Pancreas (tissue), 10 donors: ENCODE measurements around the gene APOBEC3C. TPM values are rescaled to one million over a fixed set of nuclear protein-coding genes. Genes with fewer than 3 reads are reported as not detected.
"Not testable (repeated sequence)": the region's sequence is repeated elsewhere in the genome, so short reads cannot be mapped to it uniquely, and the experiment has no call there.

Experiments
- ATAC-seq, 4 donors: fragments of 200-7000 bp; cut with Tn5 transposase; one replicate each; pipeline versions ENCODE4 v1.8.0 to v1.9.1; 2020; ENCODE audit warnings: mild to moderate bottlenecking in 4 of 4, moderate library complexity in 4 of 4
- DNase-seq, 6 donors: peaks; one replicate each; pipeline ENCODE4 v3.0.0-alpha.2; 2020
- FAIRE-seq: peaks from 2 replicates; lab custom pipeline; 2012; peaks lifted over from hg19 to GRCh38; lab: Jason Lieb, UNC
- H3K27ac ChIP-seq, 4 donors: fragments of 200-600 bp; sonication (generic); 1 replicate in 3 of 4; 2 replicates in 1 of 4; pipeline versions ENCODE4 v1.5.0 to v1.8.0; 2020
- H3K27me3 ChIP-seq, 4 donors: fragments of 200-600 bp; one replicate each; pipeline ENCODE4 v1.8.0; 2021
- H3K36me3 ChIP-seq, 3 donors: fragments of 200-600 bp; sonication (generic) in 1 of 3; one replicate each; pipeline versions ENCODE4 v1.5.0 to v1.8.0; 2020 to 2021
- H3K4me1 ChIP-seq, 3 donors: fragments of 200-600 bp; one replicate each; pipeline ENCODE4 v1.8.0; 2021
- H3K4me3 ChIP-seq, 4 donors: fragments of 200-600 bp; sonication (generic) in 2 of 4; one replicate each; pipeline versions ENCODE4 v1.5.0 to v1.8.0; 2020 to 2021
- H3K9me3 ChIP-seq, 4 donors: fragments of 200-600 bp; one replicate each; pipeline ENCODE4 v1.8.0; 2021
- WGBS, 2 donors: extraction: QIAGEN DNeasy Blood & Tissue Kit; methylation state at CpG; one replicate each; pipeline ENCODE4 v1.1.7; 2013; 5-methylcytosine and 5-hydroxymethylcytosine counted together
- intact Hi-C, 3 donors: fragments of 100-400 bp; cut with DNase I; formaldehyde crosslinking; loops; one replicate each; pipeline versions ENCODE4 v1.11.1 to v1.14.2; 2022
- polyA plus RNA-seq, 2 donors: library from polyadenylated mRNA; stranded (reverse); fragments of 200-250 nt; gene quantifications; one replicate each; pipeline ENCODE4 v1.2.3, GENCODE V29; 2013
- total RNA-seq, 6 donors: library from RNA; stranded (reverse); fragmentation: NEBNext Ultra II Directional in 4 of 6; extraction: Animal tissue kit (Norgen Biotek cat#: 25700) in 4 of 6; gene quantifications; one replicate each; pipeline versions ENCODE4 v1.2.1 to v1.2.4, GENCODE V29; 2021 to 2023
- TF ChIP-seq, protein P1 (sequence below), 4 donors: fragments of 200-600 bp; sonication (generic) in 3 of 4; IDR thresholded peaks; one replicate each; pipeline versions ENCODE4 v1.5.0 to v1.8.0; 2021; ENCODE audit warnings: antibody characterized with exemption in 4 of 4
- donor health status: healthy with polysubstance abuse.
- donor health status: DM: no; HTN: no; CAD: no; lungs with moderate emphysema.
- donor health status: DM: no; HTN: no; CAD: no.
- donor health status: control.
- donor health status: control.
- donor health status: Bipolar disorder and iron deficiency.
- donor health status: DM: yes; HTN: yes; CAD: no.
- donor health status: DM: no; HTN: no; CAD: no.
- donor health status: DM: no; HTN: no; CAD: no.
- donor health status: DM: yes; HTN: yes; CAD: no.

APOBEC3C gene
- total and polyA plus RNA-seq, 8 donors: 2.5 to 12.0 (median 5.1) TPM

DNA sequence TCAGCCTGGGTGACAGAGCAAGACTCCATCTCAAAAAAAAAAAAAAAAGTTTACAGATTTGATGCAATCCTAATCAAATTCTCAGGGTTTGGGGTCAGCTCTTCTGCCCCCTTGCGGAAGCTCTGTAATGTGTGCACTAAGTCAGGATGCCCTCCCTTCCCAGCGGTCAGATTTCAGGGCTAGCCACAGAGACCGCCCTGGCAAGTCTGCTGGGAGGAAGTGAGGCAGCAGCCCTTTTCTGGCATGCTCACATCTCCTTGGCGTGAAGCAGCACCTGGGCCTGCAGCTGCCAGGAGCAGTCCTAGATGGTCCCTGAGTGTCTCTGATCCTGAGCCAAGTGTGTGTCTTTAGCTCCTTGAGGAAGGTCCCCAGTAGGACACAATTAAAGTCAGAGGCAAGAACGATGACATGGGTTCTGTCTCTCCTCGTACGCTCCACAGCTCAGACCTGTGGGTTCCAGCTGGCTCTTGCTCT is 10.9 kb upstream of the APOBEC3C start:
- DNase-seq: peak; percentile 72 to 83 (median 80)
- Histone ChIP-seq H3K9me3 (no peaks in the 10 kb centered on the region), H3K4me3 (no peak overlapping the region), H3K36me3 (no peaks in the 10 kb centered on the region), H3K4me1 (no peaks in the 10 kb centered on the region), H3K27me3 (no peaks in the 10 kb centered on the region), H3K27ac (no peak overlapping the region)
- WGBS, 2 donors: 8 to 19% methylated on average over 7 of the region's 7 CpGs
- TF ChIP-seq, protein P1, sequence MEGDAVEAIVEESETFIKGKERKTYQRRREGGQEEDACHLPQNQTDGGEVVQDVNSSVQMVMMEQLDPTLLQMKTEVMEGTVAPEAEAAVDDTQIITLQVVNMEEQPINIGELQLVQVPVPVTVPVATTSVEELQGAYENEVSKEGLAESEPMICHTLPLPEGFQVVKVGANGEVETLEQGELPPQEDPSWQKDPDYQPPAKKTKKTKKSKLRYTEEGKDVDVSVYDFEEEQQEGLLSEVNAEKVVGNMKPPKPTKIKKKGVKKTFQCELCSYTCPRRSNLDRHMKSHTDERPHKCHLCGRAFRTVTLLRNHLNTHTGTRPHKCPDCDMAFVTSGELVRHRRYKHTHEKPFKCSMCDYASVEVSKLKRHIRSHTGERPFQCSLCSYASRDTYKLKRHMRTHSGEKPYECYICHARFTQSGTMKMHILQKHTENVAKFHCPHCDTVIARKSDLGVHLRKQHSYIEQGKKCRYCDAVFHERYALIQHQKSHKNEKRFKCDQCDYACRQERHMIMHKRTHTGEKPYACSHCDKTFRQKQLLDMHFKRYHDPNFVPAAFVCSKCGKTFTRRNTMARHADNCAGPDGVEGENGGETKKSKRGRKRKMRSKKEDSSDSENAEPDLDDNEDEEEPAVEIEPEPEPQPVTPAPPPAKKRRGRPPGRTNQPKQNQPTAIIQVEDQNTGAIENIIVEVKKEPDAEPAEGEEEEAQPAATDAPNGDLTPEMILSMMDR (IDR thresholded peaks at IDR 0.05): peak; percentile 40 to 71 (median 52)
- intact Hi-C loops: loop anchor here in 1 of 3 donors (10.0 kb wide), 1 partner anchor 112 kb away; no protein-coding TSS in a partner anchor
- no peak for FAIRE-seq
- peak; percentile 93 to 99 (median 98) for ATAC-seq

DNA sequence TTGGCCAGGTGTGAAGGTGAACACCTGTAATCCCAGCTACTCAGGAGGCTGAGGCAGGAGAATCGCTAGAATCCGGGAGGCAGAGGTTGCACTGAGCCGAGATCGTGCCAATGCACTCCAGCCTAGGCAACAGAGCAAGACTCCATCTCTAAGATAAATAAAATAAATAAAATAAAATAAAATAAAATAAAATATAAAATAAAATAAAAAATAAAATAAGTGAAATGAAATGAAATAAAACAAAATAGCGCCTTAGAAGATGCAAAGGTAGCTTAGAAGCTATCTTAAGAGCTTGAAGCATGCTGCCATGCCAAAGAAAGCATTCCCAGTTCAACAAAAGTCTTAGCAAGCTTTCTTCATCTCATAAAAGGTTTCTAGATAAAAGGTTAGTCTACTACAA is 6.9 kb upstream of the APOBEC3C start:
- WGBS, 2 donors: 96 to 97% methylated on average over 5 of the region's 5 CpGs
- Histone ChIP-seq H3K4me1 (no peaks in the 10 kb centered on the region), H3K9me3 (no peaks in the 10 kb centered on the region), H3K27me3 (no peaks in the 10 kb centered on the region), H3K4me3 (no peak overlapping the region), H3K36me3 (no peaks in the 10 kb centered on the region), H3K27ac (no peak overlapping the region)
- FAIRE-seq (no peak), DNase-seq (no peak), ATAC-seq (no peak)
- intact Hi-C loops: loop anchor here in 1 of 3 donors (10.0 kb wide), 1 partner anchor 108 kb away; no protein-coding TSS in a partner anchor
- TF ChIP-seq, protein P1 (IDR thresholded peaks at IDR 0.05): no peak

DNA sequence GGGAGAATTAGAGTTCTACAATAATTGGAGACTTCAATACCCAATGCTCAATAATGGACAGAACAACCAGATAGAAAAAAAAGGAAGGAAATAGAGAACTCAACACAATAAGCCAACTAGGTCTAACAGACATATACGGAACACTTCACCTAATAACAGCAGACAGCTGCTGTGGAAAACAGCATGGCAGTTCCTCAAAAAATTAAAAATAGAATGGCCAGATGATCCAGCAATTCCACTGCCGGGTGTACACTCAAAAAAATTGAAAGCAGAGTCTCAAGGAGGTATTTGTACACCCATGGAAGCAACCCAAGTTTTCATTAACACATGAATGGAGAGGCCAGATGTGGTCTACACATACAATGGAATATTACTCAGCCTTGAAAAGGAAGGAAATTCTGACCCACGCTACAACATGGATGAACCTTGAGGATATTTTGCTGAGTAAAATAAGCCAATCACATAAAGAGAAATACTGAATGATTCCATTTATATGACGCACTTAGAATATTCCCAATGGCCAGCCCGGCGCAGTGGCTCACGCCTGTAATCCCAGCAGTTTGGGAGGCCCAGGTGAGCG is 5.7 kb upstream of the APOBEC3C start:
- H3K36me3 ChIP-seq, ATAC-seq, H3K4me3 ChIP-seq, H3K9me3 ChIP-seq, H3K4me1 ChIP-seq, FAIRE-seq, H3K27me3 ChIP-seq, H3K27ac ChIP-seq, DNase-seq: not testable (repeated sequence)
- intact Hi-C loops: loop anchor here in 1 of 3 donors (10.0 kb wide), 1 partner anchor 106 kb away; no protein-coding TSS in a partner anchor
- WGBS, 2 donors: 89 to 93% methylated on average over 8 of the region's 8 CpGs

DNA sequence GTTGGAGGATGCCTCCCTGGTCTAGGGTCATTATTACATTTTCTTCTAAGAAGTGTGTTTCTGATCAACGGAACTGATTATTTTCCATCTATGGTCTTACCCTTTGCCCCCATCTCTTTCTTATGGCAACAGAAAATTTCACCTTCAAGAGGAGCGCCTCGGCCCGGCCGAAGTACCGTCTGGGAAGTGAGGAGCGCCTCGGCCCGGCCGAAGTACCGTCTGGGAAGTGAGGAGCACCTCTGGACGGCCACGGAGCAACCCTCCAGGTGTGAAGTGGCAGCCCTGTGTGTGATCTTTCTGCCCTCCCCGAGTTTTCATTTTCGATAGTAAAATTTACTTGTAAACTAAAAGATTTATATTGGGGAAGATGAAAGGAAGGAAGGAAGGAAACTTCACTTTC is 3.1 kb upstream of the APOBEC3C start:
- FAIRE-seq (no peak), DNase-seq (no peak), ATAC-seq (no peak)
- no peaks in the 10 kb centered on the region for H3K4me1 ChIP-seq
- no peaks in the 10 kb centered on the region for H3K27me3 ChIP-seq
- TF ChIP-seq, protein P1 (IDR thresholded peaks at IDR 0.05): no peak
- H3K36me3 ChIP-seq: no peaks in the 10 kb centered on the region
- H3K27ac ChIP-seq: no peak overlapping the region
- WGBS, 2 donors: 74 to 83% methylated on average over 15 of the region's 15 CpGs
- no peaks in the 10 kb centered on the region for H3K9me3 ChIP-seq
- H3K4me3 ChIP-seq: no peak overlapping the region
- intact Hi-C loops: no loop called here

DNA sequence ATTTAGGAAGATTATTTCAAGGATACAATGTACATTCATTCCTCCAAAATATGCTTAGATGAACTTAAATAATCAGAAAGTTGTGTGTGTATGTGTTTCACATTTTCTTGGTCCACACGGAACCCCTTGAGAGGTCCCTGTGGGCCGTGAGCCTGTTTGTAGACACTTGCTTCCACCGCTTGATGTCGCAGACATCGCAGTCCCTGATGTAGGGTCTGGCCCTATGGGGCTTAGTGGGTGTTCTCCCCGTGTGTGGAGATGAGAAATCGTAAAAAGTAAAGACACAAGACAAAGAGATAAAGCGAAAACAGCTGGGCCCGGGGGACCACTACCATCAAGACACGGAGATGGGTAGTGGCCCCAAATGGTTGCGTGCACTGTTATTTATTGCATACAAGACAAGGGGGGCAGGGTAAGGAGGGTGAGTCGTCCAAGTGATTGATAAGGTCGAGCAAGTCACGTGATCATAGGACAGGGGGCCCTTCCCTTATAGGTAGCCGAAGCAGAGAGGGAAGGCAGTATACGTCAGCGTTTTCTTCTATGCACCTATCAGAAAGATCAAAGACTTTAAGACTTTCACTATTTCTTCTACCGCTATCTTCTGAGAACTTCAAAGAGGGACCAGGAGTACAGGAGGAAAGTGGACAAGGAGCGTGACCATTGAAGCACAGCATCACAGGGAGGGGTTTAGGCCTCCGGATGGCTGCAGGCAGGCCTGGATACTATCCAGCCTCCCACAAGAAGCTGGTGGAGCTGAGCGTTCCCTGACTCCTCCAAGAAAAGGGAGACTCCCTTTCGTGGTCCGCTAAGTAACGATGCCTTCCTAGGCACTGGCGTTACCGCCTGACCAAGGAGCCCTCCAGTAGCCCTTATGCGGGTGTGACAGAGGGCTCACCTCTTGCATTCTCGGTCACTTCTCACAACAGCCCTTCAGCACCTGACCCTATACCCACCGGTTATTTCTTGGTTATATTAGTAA is 1.2 kb upstream of the APOBEC3C start:
- H3K27me3 ChIP-seq: no peaks in the 10 kb centered on the region
- H3K27ac ChIP-seq: no peak overlapping the region
- TF ChIP-seq, protein P1 (IDR thresholded peaks at IDR 0.05): no peak
- no peaks in the 10 kb centered on the region for H3K36me3 ChIP-seq
- H3K4me1 ChIP-seq: no peaks in the 10 kb centered on the region
- intact Hi-C loops: no loop called here
- 79 to 84% methylated on average over 29 of the region's 29 CpGs for WGBS, 2 donors
- H3K4me3 ChIP-seq: no peak overlapping the region
- DNase-seq (no peak), ATAC-seq (no peak), FAIRE-seq (no peak)
- no peaks in the 10 kb centered on the region for H3K9me3 ChIP-seq

DNA sequence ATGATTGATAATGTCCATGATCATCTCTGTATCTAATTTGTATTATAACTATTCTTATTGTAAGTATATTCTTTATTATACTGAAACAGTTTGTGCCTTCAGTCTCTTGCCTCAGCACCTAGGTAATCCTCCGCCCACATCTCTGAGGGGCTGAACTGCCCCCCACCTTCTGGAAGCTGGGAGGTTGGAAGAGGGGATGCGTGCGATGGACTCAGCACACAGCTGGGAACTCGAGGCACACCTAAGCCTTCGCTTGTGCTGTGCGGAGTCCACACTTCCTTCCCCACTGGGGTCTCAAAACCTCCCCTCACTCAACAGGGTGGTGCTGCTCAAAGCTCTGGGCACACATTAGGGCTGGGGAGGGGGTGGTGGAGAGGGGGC is 506 bp upstream of the APOBEC3C start:
- FAIRE-seq, intact Hi-C loops, H3K36me3 ChIP-seq, DNase-seq, H3K9me3 ChIP-seq, H3K27me3 ChIP-seq, H3K4me1 ChIP-seq: not testable (repeated sequence)
- peak in 1 of 4 donors; percentile 14 for ATAC-seq
- Histone ChIP-seq H3K27ac (peak overlapping the region; percentile 42 to 81 (median 62)), H3K4me3 (peak overlapping the region in 1 of 4 donors; percentile 35)
- WGBS, 2 donors: 78 to 86% methylated on average over 6 of the region's 6 CpGs

DNA sequence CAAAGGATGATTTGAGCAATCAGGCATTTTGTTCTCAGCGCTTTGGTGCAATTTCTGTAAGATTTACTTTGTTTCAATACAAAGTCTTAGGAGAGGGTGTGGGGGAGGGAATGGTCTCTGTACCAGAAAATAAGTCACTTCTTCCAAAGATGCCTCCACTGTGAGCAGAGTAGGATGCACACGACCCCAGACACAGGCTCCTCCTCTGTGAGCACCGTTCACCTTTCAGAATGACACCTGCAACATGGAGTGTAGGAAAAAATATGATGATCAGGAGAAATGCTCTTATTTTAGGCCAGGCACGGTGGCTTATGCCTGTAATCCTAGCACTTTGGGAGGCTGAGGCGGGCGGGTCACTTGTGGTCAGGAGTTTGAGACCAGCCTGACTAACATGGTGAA is 665 bp downstream of the APOBEC3C start:
- not testable (repeated sequence) for FAIRE-seq

More for the DNA sequence above, 665 bp downstream of the APOBEC3C start:
- H3K36me3 ChIP-seq, H3K9me3 ChIP-seq, H3K27me3 ChIP-seq, intact Hi-C loops, H3K4me1 ChIP-seq, DNase-seq: not testable (repeated sequence)
- 55 to 70% methylated on average over 6 of the region's 6 CpGs for WGBS, 2 donors
- peak in 2 of 4 donors; percentile 7 to 14 for ATAC-seq
- peak overlapping the region in 2 of 4 donors; percentile 18 to 35 for H3K4me3 ChIP-seq
- peak overlapping the region; percentile 42 to 81 (median 62) for H3K27ac ChIP-seq
